Inflammatory macrophage treated with lipopolysaccharide for 1 hour (primary cell): Measurements from ENCODE around the gene CRIM1.

Experiments used
- DNase-seq, 2 donors: peaks; one replicate each; pipeline ENCODE4 v3.0.0-alpha.2; 2020 to 2022

CRIM1 gene

DNA sequence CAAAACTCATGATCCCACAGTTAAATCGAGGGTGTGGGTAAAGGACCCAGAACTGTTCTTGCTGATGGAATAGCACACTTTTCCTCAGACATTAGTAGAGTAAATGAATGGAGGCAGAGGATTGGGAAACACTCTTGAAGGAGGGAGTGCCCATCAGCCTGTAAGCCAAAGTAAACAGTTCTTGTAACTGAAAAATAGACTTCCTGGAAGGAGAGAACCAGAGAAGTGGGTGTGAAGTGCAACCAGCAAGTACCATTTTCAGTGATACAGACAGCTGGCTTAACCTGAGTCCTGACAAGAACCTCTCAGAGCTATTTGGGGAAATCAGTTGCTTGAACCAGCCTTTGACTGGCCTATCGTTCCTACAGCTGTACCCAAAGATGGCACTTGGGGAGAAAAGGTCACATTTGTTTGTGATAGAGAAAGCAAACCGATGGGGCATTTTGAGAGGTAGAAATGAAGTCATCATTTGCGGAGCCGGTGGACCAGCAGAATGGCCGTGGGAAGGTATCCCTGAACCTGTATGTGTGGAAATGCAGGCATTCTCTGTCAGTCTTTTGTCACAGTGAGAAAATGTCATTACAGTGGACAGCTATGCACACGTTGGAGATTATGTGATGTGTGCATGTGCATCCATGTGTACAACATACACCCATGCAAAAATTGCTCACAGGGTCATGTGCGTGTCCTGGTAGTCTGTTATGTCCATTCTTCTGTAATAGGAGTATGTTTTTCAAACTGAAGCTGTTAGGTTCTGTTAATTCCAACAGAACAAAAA, 17.8 kb downstream of the CRIM1 start:
- no peak for DNase-seq

DNA sequence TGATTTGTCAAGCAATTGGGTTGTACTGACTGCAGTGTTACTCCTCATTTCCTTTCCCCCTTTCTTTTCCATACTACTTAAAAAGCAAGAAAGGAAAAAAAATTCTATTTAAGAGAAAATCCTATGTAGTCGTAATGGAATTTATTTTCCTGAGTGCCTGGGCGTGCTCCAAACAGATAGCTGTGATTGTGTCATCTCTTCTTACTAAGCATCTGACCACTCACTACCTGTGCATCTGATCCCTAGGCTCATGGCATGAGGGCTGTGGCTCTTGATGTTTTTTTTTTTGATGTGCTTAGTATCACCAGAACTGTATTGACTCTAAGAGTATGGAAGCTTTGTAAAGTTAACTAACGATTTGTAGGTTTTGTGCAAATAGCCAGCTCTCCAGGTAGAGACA, 19.0 kb downstream of the CRIM1 start:
- DNase-seq: no peak

DNA sequence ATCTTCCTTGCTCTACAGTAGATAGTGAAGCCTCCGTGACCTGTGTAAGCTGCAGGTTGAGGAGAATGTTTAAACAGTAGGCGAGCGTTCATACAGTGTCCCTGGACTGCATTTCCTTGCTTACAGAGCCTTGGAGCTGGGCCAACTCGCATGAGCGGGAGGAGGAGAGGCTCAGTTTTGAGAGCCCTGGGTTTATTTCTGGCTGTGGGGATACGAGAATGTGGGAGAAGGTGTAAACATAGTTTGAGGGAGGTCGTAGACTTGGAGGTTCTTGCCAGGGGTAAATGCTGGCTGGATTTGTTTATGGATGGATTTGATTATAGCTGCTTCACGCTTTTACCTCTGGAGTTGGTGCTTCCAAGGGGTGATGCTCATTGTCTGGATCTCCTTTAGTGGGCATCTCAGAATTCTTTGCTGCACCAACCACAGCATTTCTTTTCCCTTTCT, 20.8 kb downstream of the CRIM1 start:
- DNase-seq: no peak

DNA sequence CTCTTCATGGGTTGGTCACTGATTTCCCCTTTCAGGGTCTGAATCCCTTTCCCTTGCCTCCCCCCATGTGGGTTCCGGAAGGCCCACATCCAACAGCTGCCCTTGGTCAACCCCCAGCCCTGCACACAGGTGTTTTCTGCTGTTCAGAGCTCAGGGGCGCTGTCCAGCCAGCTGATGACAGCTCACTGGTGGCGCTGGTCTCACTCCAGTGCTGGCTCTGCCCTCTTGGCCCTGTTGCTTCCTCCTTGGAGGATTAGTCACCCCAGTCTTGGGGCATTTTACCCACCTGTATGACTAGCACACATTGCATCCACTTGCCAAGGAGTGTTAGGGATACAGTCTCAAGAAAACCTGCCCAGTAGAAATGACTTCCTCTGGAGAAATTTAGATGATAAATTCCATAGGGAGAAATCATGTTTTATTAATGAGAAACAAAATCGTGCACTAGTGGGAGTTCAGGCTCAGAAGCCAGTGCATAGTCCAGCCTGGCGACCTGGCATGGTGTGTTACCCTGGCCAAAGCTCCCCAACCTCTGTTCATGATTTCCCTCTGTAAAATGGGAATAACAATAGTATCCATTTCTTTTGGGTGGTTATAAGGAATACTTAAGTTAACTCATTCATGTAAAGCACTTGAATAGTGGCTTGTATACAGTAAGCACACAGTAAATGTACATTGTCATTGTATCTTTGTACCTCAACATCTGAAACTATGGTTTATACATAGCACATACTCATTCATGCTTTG, 21.6 kb downstream of the CRIM1 start:
- DNase-seq: no peak

DNA sequence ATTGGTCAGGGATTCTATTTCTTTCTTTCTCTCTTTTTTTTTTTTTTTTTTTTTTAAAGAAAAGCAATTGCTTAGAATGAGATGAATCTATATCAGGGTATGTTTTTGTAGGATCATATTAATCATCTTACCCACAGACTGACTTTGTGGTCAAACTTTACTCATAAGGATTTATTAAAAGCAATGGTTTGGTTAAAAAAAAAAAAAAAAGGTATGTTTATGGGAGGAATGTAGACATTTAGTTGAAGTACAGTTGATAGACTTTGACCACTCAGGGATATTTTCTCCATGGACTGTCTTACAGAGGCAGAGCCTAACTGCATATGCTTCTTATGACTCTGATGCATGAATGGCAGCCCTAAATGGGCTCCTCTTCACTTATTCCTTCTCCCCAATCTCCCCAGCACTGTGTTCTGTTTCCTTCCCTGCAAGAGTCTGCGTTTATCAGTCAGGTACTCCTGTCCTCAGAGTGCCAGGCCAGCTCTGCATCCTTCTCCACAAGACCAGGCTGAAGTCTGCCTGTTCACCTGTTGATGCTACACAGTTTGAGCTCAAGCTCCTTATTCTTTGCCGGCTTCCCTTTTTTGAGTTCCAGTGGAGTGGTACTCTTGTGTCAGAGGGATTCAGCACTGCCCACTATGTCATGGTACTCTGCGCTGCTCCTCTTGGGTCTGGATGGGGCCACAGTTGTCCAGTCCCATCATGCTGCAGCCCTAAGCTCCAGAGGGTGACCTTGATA, 24.3 kb downstream of the CRIM1 start:
- no peak for DNase-seq

DNA sequence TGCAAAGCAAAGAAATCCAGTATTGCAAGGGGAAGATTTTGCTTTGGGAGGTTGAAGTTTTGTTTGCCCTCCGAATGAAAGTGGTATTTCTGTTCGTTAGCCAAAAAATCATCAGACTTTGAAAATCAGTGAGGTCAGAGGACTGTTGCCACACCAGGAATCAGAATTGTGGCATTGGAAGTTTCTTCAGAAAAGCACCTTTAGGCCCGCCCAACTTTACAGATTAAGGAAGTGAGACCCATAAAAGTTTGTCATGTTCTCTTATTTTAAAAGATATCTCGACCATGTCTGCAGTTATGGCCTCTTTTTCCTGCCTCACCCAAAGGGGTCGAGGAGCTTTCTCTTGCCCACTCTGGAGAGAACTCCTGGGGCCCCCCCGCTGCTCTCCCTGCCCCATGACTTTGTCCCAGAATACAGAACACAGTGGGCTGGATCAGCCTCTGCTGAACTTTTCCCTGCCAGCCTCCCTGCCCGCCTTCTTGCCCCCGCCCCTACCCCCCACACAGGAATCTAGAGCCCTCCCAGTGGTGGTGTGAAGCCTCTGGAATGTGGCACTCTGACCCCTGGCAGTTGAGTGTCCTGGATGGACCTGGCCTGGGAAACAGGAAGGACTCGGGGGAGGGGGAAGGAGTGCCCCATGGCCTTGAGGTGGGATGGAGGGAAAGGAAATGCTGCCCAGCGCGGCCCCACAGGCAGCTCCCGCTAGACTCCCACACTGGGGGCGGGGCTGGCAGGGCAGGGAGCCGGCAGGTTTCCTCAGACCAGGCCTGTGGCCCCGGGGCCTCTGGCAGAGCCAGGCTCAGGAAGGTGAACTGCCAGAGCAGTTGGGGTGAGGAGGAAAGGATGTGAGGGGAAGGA, 25.3 kb downstream of the CRIM1 start:
- DNase-seq: peak; percentile 30 to 48

DNA sequence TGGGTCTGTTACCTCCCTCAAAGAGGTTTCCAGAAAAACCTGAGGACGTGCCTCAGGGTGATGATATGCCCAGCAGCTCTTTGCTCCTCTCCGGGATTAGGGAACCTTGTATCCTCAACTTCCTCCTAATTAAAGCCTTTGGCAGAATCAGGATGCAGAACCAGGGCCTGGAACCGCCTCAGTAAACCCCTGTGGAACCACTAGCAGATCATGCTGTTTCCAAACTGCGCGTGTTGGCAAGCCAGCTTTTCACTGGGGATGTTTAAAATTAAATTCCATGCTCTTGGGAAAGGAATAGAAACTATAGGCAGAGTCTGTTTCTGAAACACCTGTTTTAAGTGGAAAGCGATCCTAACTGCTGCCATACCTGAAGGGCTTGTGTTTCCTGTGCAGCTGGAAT, 26.4 kb downstream of the CRIM1 start:
- DNase-seq: no peak

DNA sequence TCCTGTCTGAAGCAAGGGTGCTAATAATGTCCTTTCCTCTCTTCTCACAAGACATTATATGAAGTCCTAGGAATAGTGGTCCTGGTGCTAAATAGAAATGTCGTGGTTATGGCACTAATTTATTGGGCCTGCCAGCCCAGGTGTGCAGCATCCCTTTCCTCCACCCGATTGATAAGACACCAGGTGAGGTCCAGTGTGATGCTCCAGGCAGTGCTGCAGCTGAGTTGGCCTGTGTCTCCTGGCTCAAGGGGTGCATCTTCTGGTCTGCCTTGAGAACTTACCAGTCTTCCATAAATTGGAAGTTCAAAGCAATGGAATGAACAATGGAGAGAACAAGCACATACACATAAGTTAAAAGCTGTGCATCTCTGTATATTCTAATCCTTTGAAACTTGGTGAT, 26.9 kb downstream of the CRIM1 start:
- DNase-seq: no peak

DNA sequence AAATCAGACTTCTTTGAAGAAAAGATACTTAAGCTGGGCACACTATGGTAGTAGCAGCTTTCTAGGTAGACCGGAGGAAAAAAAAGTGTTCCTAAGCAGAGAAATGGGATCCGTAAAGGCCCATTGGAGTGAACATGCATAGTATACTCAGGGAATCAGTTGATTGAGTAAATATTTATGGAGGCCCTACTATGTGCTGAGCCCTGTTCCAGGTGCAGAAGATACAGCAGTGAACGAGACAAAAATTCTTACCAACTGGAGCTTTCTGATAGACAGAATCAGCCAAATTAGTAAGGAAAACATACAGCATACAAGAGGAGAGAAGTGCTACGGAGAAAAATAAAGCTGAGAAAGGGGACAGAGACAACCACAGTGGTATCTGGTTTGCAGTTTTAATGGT, 28.1 kb downstream of the CRIM1 start:
- no peak for DNase-seq

DNA sequence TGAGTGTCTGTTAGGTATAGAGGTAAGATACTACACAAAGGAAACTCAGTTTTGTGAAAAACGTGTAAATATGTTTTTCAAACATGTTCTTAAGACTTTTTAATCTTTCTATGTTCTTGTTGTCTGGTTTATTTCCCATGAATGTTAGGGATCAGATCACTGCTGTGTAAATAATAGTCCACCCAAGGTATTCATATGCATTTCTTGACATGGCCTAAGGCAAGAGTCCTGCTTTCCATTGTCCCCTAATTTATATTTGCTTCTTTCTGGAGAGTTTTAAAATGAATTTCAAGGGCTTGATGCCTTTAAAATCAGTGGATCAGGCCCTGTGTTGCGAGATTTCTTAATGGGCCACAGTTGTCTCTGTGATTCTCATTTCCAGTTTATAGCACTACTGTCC, 28.9 kb downstream of the CRIM1 start:
- no peak for DNase-seq

DNA sequence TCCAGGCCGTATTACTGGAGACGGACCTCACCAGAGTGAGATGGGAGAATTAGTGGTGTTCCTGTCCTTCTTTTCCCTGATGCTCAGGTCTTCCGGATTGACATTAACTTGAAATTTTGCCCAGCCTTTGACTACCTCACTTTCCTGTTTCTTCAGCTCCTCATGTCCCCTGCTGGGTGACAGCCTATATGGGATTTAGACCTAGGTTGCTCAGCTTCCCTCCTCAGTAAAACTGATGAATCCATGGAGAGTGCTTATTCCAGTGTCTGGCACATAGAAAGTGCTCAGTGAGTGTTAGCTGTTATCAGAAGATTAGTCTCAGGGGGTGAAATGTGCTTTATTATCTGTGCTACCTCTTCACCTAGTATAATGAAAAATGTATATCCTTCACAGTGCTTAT, 30.0 kb downstream of the CRIM1 start:
- no peak for DNase-seq

DNA sequence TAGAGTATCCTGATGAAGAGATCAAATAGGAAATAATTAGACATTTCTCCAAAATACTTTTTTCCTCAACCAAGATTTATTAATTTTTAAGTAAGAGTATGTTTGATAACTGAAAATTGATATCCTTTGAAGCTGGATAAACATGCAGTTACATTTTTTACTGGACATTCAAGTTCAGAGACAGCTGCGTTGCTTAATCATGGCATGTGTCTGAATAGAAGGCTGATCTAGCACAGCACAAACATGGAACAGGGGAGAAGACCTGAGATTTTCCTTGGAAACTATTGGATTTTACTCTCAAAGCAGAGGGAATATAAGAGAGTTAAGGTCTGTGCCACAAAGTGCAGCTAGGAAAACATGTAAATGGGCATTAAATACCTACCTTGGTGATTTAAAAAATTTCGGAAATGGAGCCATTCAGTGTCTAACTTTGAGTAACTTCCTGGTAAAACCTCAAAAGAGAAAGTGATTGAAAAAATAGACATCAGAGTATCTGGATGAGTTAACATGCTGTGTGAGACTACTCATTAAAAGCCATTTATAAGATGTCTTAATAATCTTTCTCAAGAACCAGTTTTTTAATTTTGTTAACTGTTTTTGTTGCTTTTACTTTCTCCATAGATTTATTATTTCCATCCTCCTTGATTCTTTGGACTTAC, 31.8 kb downstream of the CRIM1 start:
- peak in 1 of 2 donors; percentile 24 for DNase-seq

DNA sequence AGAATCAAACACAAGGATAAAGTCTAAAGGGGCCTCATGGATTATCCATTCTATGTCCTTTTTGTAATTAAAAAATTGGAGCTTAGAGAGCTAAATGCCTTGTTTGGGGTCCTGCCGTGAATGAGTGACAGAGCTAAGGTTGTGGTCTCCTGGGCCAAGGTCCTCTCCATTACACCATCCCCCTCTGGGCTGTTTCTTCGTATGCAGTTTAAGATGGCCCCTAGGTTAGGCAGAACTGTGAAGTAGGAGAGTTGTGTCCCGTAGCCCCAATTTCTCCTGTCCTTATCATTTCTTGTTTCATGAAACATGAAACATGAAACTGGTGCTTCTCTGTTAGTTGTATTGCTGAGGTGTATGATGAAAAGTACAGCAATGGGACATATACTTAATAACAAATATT, 32.9 kb downstream of the CRIM1 start:
- no peak for DNase-seq

DNA sequence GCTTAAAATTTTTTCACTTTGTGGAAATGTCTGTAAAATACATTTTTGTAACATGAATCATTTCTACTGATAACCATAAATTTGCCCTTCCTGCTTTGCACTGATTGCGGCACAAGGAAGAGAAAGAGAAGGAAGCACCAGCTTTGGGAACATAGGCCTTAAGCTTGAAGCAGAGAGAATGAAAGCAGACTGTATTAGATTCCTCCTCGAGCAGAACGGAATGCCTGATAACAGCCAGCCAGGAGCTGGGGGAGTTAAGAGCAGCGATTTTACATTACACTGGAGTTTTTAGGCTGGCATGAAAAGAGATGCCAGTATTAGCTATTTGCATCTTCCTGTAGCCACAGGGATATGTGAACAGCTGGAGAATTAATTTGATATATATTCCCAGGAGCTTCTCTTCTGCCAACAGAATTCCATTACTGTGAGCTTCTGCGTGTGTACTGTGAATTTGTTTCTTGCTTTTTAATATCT, 33.5 kb downstream of the CRIM1 start:
- no peak for DNase-seq

DNA sequence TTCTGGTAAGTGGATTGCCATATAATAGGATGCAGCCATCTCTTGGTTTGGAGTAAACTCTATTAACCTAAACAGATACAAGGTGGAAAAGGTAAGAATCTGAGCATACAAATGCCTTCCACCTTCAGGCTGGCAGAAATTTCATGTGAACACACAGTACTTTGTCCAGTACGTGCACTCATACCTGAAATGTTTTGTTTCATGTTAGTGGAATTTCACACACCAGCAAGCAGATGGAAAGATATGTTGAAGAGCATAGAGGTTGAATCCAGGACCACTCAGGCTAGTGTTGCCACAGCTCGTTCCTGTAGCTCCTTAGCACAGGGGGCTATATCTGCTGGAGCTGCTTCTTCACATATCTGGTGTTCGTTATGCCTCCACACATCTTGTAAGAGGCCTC, 34.0 kb downstream of the CRIM1 start:
- no peak for DNase-seq

DNA sequence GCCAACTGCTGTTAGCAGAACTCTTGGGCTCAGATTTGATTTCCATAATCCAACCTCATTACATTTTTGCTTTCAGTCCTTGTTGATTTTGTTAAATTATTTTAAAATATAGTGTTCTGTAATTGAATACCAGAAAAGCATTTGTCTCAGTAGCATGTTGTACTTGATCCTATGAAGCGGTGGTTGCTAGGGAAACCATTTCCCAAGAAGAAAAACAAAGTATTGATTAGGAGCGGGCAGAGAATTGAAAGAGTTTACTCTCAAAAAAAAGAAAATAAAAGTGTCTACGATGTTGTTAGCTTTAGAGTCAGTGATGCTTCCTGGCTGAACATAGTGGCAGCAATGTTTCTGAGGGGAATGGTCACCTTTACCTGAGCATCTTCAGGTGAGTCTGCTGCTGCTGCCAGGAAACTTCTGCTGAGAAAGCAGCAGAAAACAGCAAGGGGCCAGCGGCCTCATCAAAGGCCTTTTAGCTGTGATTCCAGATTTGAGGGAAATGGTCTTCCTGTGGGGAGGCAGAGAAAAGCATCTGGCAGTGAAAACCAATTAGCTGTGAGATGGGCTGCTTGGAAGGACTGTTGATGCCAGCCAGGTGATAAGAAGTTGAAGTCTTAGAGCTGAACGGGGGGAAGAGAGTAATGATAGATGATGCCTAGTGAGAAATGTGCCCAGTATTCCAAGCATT, 37.1 kb downstream of the CRIM1 start:
- DNase-seq: no peak

DNA sequence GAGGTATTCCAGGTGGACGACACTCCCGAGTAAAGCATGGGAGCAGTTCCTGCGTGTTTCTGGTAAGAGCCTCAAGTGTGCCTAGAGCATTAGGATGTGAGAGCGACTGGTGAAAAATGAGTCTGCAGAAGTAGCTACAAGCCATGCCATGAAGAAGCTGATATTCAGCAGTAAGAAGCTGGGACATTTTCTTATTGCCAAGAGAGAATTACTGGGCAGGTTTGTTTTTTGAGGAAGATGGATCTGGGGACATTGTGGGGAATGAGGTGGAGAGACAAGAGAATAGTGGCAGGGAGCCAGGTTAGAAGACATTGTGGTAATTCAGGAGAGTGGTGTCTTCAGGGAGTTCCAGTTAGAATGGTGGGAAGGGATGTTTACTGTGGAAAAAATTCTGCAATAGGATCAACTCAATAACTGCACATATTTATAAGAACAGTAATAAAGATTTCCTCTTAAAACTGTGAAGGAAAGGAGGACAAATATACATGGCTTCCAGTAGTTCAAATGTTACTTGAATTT, 38.2 kb downstream of the CRIM1 start:
- DNase-seq: no peak

DNA sequence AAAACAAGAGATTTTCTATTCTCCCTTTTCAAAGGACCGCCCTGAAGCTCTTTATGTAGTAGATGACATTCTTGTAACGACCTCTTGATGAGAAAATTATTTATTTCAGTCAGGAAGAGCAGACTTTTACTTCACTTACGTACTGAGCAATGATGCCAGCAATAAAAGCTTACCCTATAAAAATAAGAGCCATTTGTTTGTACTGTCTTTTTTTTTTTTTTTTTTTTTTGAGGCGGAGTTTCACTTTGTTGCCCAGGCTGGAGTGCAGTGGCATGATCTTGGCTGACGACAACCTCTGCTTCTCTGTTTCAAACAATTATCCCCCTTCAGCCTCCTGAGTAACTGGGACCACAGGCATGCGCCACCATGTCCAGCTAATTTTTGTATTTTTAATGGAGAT, 39.2 kb downstream of the CRIM1 start:
- DNase-seq: no peak

DNA sequence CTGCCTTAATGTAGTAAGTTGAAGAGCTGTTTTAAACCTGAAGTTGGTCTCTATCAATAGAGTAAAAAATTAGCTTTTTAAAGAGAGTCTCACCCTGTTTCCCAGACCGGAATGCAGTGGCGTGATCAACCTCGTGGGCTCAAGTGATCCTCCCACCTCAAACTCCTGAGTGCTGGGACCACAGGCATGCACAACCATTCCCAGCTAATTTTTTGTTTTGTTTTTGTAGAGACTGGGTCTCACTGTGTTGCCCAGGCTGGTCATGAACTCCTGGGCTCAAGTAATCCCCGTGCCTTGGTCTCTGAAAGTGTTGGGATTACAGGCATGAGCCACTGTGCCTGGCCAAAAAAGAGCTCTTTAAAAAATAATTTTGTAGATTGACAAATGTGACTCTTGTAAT, 40.3 kb downstream of the CRIM1 start:
- DNase-seq: no peak

DNA sequence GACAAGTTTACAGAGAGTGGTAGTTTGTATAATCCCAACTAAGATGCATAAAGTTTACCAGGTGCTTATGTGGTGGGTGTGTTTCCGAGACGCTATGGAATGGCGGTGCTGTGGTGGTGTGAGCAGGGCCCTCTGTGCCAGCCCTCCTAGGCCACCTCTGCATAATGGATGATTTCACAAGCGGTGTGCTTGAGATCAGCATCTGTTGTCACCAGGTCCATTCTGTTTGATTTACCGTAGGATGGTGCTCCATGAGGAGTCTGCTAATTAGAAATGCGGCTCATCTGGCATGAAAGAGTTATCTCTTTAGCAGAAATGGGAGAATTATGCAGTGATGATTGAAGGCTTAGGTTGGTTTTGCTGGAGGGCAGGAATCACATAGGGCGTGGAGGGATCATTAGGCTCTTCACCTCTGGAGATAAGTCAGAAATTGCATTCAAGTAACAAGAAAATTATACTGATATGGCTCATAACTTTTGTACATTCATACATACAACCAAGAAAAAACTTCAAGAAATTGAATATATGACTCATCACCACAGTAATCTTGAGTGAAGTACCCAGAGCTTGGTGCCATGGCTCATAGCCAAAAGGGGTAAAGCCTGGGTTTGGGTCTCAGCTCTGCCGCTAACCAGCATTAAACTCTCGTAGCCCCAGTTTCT, 41.4 kb downstream of the CRIM1 start:
- DNase-seq: no peak
